ENCODE results near the gene RTL1.

The RTL1 gene

GRCh38 chr14:100878271-100879146 lies 25.0 kb downstream of the RTL1 start:
- H2BK120ac ChIP-seq (ENCODE audit: low read depth, low read length), result no peak overlapping the region
- no peak overlapping the region for H4K8ac ChIP-seq (ENCODE audit: low read depth, low read length)
- H2BK5ac ChIP-seq (ENCODE audit: low read length), result no peak overlapping the region
- H3K56ac ChIP-seq (ENCODE audit: low read length), result no peak overlapping the region
- no peak overlapping the region for H3K4ac ChIP-seq (ENCODE audit: low read depth, low read length)
- no peak overlapping the region for H3K18ac ChIP-seq (ENCODE audit: low read length)
- no CpG with 5 or more reads among the region's 11 CpGs for WGBS (ENCODE audit: extremely low coverage, insufficient coverage, low lambda C conversion rate)
- no peaks in the 10 kb centered on the region for H3K4me1 ChIP-seq (ENCODE audit: control insufficient read depth, low read depth, low read length)
- H3K27me3 ChIP-seq (ENCODE audit: insufficient read depth, low read length, poor library complexity), result no peaks in the 10 kb centered on the region
- H3K23ac ChIP-seq (ENCODE audit: low read length), result no peak overlapping the region
- no peaks in the 10 kb centered on the region for H3K36me3 ChIP-seq (ENCODE audit: control insufficient read depth, insufficient read depth, low read length)
- no peak overlapping the region for H3K9ac ChIP-seq (ENCODE audit: low read length)
- DNase-seq, result no peak
- H4K5ac ChIP-seq (ENCODE audit: low read length), result no peak overlapping the region
- no peaks in the 10 kb centered on the region for H3K79me1 ChIP-seq (ENCODE audit: low read length)
- no peak overlapping the region for H2BK15ac ChIP-seq (replicated peaks; ENCODE audit: low read depth)
- H3K4me3 ChIP-seq (ENCODE audit: low read length), result no peak overlapping the region
- H2AK5ac ChIP-seq (ENCODE audit: low read length), result no peak overlapping the region
- no peak overlapping the region for H3K27ac ChIP-seq (ENCODE audit: low read depth, low read length)
- H3K4me2 ChIP-seq (ENCODE audit: low read length), result no peak overlapping the region
- no peaks in the 10 kb centered on the region for H3K79me2 ChIP-seq (ENCODE audit: control insufficient read depth, insufficient read depth, low read length)

GRCh38 chr14:100875861-100876590 lies 27.5 kb downstream of the RTL1 start:
- no peak overlapping the region for H4K8ac ChIP-seq (ENCODE audit: low read depth, low read length)
- no peak overlapping the region for H3K4me3 ChIP-seq (ENCODE audit: low read length)
- H3K23ac ChIP-seq (ENCODE audit: low read length), result no peak overlapping the region
- no peak overlapping the region for H2BK15ac ChIP-seq (replicated peaks; ENCODE audit: low read depth)
- WGBS (ENCODE audit: extremely low coverage, insufficient coverage, low lambda C conversion rate), result no CpG with 5 or more reads among the region's 17 CpGs
- H3K27me3 ChIP-seq (ENCODE audit: insufficient read depth, low read length, poor library complexity), result no peaks in the 10 kb centered on the region
- H2BK120ac ChIP-seq (ENCODE audit: low read depth, low read length), result no peak overlapping the region
- DNase-seq, result no peak
- no peaks in the 10 kb centered on the region for H3K4me1 ChIP-seq (ENCODE audit: control insufficient read depth, low read depth, low read length)
- no peak overlapping the region for H3K18ac ChIP-seq (ENCODE audit: low read length)
- H2BK5ac ChIP-seq (ENCODE audit: low read length), result no peak overlapping the region
- H3K27ac ChIP-seq (ENCODE audit: low read depth, low read length), result no peak overlapping the region
- no peak overlapping the region for H2AK5ac ChIP-seq (ENCODE audit: low read length)
- no peaks in the 10 kb centered on the region for H3K79me1 ChIP-seq (ENCODE audit: low read length)
- no peak overlapping the region for H3K4me2 ChIP-seq (ENCODE audit: low read length)
- no peaks in the 10 kb centered on the region for H3K36me3 ChIP-seq (ENCODE audit: control insufficient read depth, insufficient read depth, low read length)
- no peak overlapping the region for H3K56ac ChIP-seq (ENCODE audit: low read length)
- H4K5ac ChIP-seq (ENCODE audit: low read length), result no peak overlapping the region
- H3K9ac ChIP-seq (ENCODE audit: low read length), result no peak overlapping the region
- H3K79me2 ChIP-seq (ENCODE audit: control insufficient read depth, insufficient read depth, low read length), result no peaks in the 10 kb centered on the region
- no peak overlapping the region for H3K4ac ChIP-seq (ENCODE audit: low read depth, low read length)

- Histone ChIP-seq H2BK120ac (ENCODE audit: low read depth, low read length) (no peak overlapping the region), H4K5ac (ENCODE audit: low read length) (no peak overlapping the region), H3K27me3 (ENCODE audit: insufficient read depth, low read length, poor library complexity) (no peaks in the 10 kb centered on the region), H3K18ac (ENCODE audit: low read length) (no peak overlapping the region), H3K4me1 (ENCODE audit: control insufficient read depth, low read depth, low read length) (no peaks in the 10 kb centered on the region), H3K79me2 (ENCODE audit: control insufficient read depth, insufficient read depth, low read length) (no peaks in the 10 kb centered on the region), H2AK5ac (ENCODE audit: low read length) (no peak overlapping the region), H3K36me3 (ENCODE audit: control insufficient read depth, insufficient read depth, low read length) (no peaks in the 10 kb centered on the region), H3K4ac (ENCODE audit: low read depth, low read length) (no peak overlapping the region), H3K4me2 (ENCODE audit: low read length) (no peak overlapping the region), H3K56ac (ENCODE audit: low read length) (no peak overlapping the region), H3K23ac (ENCODE audit: low read length) (no peak overlapping the region), H3K9ac (ENCODE audit: low read length) (no peak overlapping the region), H2BK15ac (replicated peaks; ENCODE audit: low read depth) (no peak overlapping the region), H3K4me3 (ENCODE audit: low read length) (no peak overlapping the region), H2BK5ac (ENCODE audit: low read length) (no peak overlapping the region), H4K8ac (ENCODE audit: low read depth, low read length) (no peak overlapping the region), H3K79me1 (ENCODE audit: low read length) (no peaks in the 10 kb centered on the region), H3K27ac (ENCODE audit: low read depth, low read length) (no peak overlapping the region)
- no CpG with 5 or more reads among the region's 6 CpGs for WGBS (ENCODE audit: extremely low coverage, insufficient coverage, low lambda C conversion rate)
- no peak for DNase-seq
These were observed 28.4 kb downstream of the RTL1 start for GRCh38 chr14:100875126-100875525.

GRCh38 chr14:100874411-100875091 lies 29.0 kb downstream of the RTL1 start:
- Histone ChIP-seq H4K5ac (ENCODE audit: low read length) (no peak overlapping the region), H3K23ac (ENCODE audit: low read length) (no peak overlapping the region), H2BK15ac (replicated peaks; ENCODE audit: low read depth) (no peak overlapping the region), H3K79me2 (ENCODE audit: control insufficient read depth, insufficient read depth, low read length) (no peaks in the 10 kb centered on the region), H3K56ac (ENCODE audit: low read length) (no peak overlapping the region), H3K27me3 (ENCODE audit: insufficient read depth, low read length, poor library complexity) (no peaks in the 10 kb centered on the region), H3K79me1 (ENCODE audit: low read length) (no peaks in the 10 kb centered on the region), H3K4ac (ENCODE audit: low read depth, low read length) (no peak overlapping the region), H3K9ac (ENCODE audit: low read length) (no peak overlapping the region), H2AK5ac (ENCODE audit: low read length) (no peak overlapping the region), H2BK120ac (ENCODE audit: low read depth, low read length) (no peak overlapping the region), H3K4me1 (ENCODE audit: control insufficient read depth, low read depth, low read length) (no peaks in the 10 kb centered on the region), H3K27ac (ENCODE audit: low read depth, low read length) (no peak overlapping the region), H2BK5ac (ENCODE audit: low read length) (no peak overlapping the region), H4K8ac (ENCODE audit: low read depth, low read length) (no peak overlapping the region), H3K36me3 (ENCODE audit: control insufficient read depth, insufficient read depth, low read length) (no peaks in the 10 kb centered on the region), H3K4me3 (ENCODE audit: low read length) (no peak overlapping the region), H3K18ac (ENCODE audit: low read length) (no peak overlapping the region), H3K4me2 (ENCODE audit: low read length) (no peak overlapping the region)
- no CpG with 5 or more reads among the region's 21 CpGs for WGBS (ENCODE audit: extremely low coverage, insufficient coverage, low lambda C conversion rate)
- DNase-seq, result no peak

GRCh38 chr14:100874051-100874410 lies 29.5 kb downstream of the RTL1 start:
- no peaks in the 10 kb centered on the region for H3K36me3 ChIP-seq (ENCODE audit: control insufficient read depth, insufficient read depth, low read length)

More at GRCh38 chr14:100874051-100874410, 29.5 kb downstream of the RTL1 start:
- H3K79me1 ChIP-seq (ENCODE audit: low read length), result no peaks in the 10 kb centered on the region
- H3K4me1 ChIP-seq (ENCODE audit: control insufficient read depth, low read depth, low read length), result no peaks in the 10 kb centered on the region
- no peak overlapping the region for H3K4ac ChIP-seq (ENCODE audit: low read depth, low read length)
- H3K79me2 ChIP-seq (ENCODE audit: control insufficient read depth, insufficient read depth, low read length), result no peaks in the 10 kb centered on the region
- H3K18ac ChIP-seq (ENCODE audit: low read length), result no peak overlapping the region
- no CpG with 5 or more reads among the region's 4 CpGs for WGBS (ENCODE audit: extremely low coverage, insufficient coverage, low lambda C conversion rate)
- no peak overlapping the region for H3K4me2 ChIP-seq (ENCODE audit: low read length)
- H3K9ac ChIP-seq (ENCODE audit: low read length), result no peak overlapping the region
- H3K27ac ChIP-seq (ENCODE audit: low read depth, low read length), result no peak overlapping the region
- DNase-seq, result no peak
- H3K23ac ChIP-seq (ENCODE audit: low read length), result no peak overlapping the region
- no peak overlapping the region for H2BK15ac ChIP-seq (replicated peaks; ENCODE audit: low read depth)
- H4K8ac ChIP-seq (ENCODE audit: low read depth, low read length), result no peak overlapping the region
- H2BK5ac ChIP-seq (ENCODE audit: low read length), result no peak overlapping the region
- H3K4me3 ChIP-seq (ENCODE audit: low read length), result no peak overlapping the region
- H2AK5ac ChIP-seq (ENCODE audit: low read length), result no peak overlapping the region
- H3K56ac ChIP-seq (ENCODE audit: low read length), result no peak overlapping the region
- H2BK120ac ChIP-seq (ENCODE audit: low read depth, low read length), result no peak overlapping the region
- H3K27me3 ChIP-seq (ENCODE audit: insufficient read depth, low read length, poor library complexity), result no peaks in the 10 kb centered on the region
- no peak overlapping the region for H4K5ac ChIP-seq (ENCODE audit: low read length)
